Heart right ventricle (tissue), 16 donors: Measurements from ENCODE around the gene HSPA12A. TPM values are rescaled to one million over a fixed set of nuclear protein-coding genes. Genes with fewer than 3 reads are reported as not detected.
A peak's percentile ranks its signal among the peaks of the same experiment; 100 is the strongest.

Source experiments
- ATAC-seq, 8 donors: fragments of 200-7000 bp; cut with Tn5 transposase; one replicate each; pipeline ENCODE4 v1.9.1; 2020; ENCODE audit warnings: mild to moderate bottlenecking in 8 of 8, moderate library complexity in 8 of 8, moderate number of reproducible peaks in 1 of 8
- DNase-seq, 2 donors: peaks; one replicate each; pipeline ENCODE4 v3.0.0-alpha.2; 2020
- H3K27ac ChIP-seq, 10 donors: fragments of 200-600 bp; sonication (generic) in 2 of 10; one replicate each; pipeline versions ENCODE4 v1.5.0 to v1.8.0; 2020 to 2022; ENCODE audit warnings: mild to moderate bottlenecking in 3 of 10
- H3K27me3 ChIP-seq, 7 donors: fragments of 200-600 bp; one replicate each; pipeline ENCODE4 v1.8.0; 2021 to 2022; ENCODE audit warnings: mild to moderate bottlenecking in 2 of 7
- H3K36me3 ChIP-seq, 9 donors: fragments of 200-600 bp; sonication (generic) in 1 of 9; one replicate each; pipeline versions ENCODE4 v1.5.0 to v1.8.0; 2020 to 2022; ENCODE audit warnings: mild to moderate bottlenecking in 2 of 9
- H3K4me1 ChIP-seq, 9 donors: fragments of 200-600 bp; sonication (generic) in 1 of 9; one replicate each; pipeline versions ENCODE4 v1.5.0 to v1.8.0; 2020 to 2022; ENCODE audit warnings: mild to moderate bottlenecking in 4 of 9
- H3K4me3 ChIP-seq, 10 donors: fragments of 200-600 bp; sonication (generic) in 2 of 10; one replicate each; pipeline versions ENCODE4 v1.5.0 to v1.8.0; 2020 to 2022; ENCODE audit warnings: mild to moderate bottlenecking in 7 of 10, moderate library complexity in 2 of 10
- H3K9me3 ChIP-seq, 11 donors: fragments of 200-600 bp in 10 of 11; sonication (generic) in 2 of 11; one replicate each; pipeline versions ENCODE4 v1.5.0 to v1.8.0; 2013 to 2022; ENCODE audit warnings: mild to moderate bottlenecking in 2 of 11, control low read depth in 1 of 11, moderate library complexity in 1 of 11
- whole genome bisulfite sequencing, 2 donors: extraction: QIAGEN DNeasy Blood & Tissue Kit; methylation state at CpG; one replicate each; pipeline ENCODE4 v1.1.7; 2013; ENCODE audit warnings: inconsistent platforms in 1 of 2; 5-methylcytosine and 5-hydroxymethylcytosine counted together
- intact Hi-C, 10 donors: fragments of 100-400 bp; cut with DNase I; formaldehyde crosslinking; loops; one replicate each; pipeline versions ENCODE4 v1.11.1 to v1.14.2; 2022
- polyA plus RNA-seq, 2 donors: library from polyadenylated mRNA; stranded (reverse); fragments of 200-250 nt; gene quantifications; one replicate each; pipeline ENCODE4 v1.2.3, GENCODE V29; 2013
- total RNA-seq, 10 donors: library from RNA; stranded (reverse); fragmentation: NEBNext Ultra II Directional in 3 of 10; extraction: Animal tissue kit (Norgen Biotek cat#: 25700) in 3 of 10; gene quantifications; one replicate each; pipeline versions ENCODE4 v1.2.1 to v1.2.4, GENCODE V29; 2021 to 2023
- TF ChIP-seq, protein P1 (sequence below), 9 donors: fragments of 200-600 bp; sonication (generic) in 2 of 9; IDR thresholded peaks; one replicate each; pipeline versions ENCODE4 v1.5.0 to v1.8.0; 2021 to 2022; ENCODE audit warnings: antibody characterized with exemption in 9 of 9, mild to moderate bottlenecking in 5 of 9, moderate library complexity in 1 of 9
- donor health status: Arrhythmogenic right ventricular cardiomyopathy.
- donor health status: ischemic (EF 13 %, LVEDD 7.1; RV severe dilation, severe dysfunction).
- donor health status: healthy with polysubstance abuse.
- donor health status: DM: no; HTN: yes; CAD: no.
- donor health status: DM: no; HTN: no; CAD: no.
- donor health status: ischemic (EF 25% LVEDD 6.9; RV normal size, moderate dysfunction).
- donor health status: ischemic (EF 25% LVEDD 5.7; RV mildly dilated, moderate dysfunction).
- donor health status: healthy.
- donor health status: DM: yes; HTN: yes; CAD: no.
- donor health status: Ischemic cardiomyopathy.
- donor health status: ischemic (EF 35%, LVEDD 5.7; RV mildly dilated, moderate dysfunction).
- donor health status: nonischemic (EF 11% LVEDD 7.7; RV severe dilation, severe dysfunction).
- donor health status: DM: yes; HTN: yes; CAD: no.
- donor health status: PGD.
- donor health status: ischemic (EF 29% LVEDD 5.4; RV normal size, mild dysfunction).
- donor health status: nonischemic (EF 23%, LVEDD 6.1; RV moderate dilation, normal function).

HSPA12A gene
- total and polyA plus RNA-seq, 12 donors: 5.1 to 18.1 (median 10.2) TPM

DNA sequence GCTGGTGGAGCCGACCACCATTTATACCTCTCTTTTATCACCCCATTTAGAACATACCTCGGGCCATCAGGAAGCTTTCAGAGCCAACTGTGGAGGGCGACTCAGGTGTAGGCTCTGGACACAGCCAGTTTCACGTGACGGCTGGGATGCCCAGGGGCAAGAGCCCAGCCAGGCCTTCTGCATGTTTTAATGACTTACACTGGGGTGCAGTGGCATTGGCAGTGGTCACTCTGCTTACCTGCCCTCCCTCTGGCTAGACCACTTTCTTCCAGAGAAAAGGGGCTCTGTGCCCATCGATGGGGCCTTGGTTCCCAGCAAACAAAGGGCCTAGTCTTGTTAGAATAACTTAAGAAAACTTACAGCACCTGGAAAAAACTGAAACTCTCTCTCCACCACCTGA, 71.7 kb downstream of the HSPA12A start:
- intact Hi-C loops: loop anchor here in 2 of 10 donors (10.0 kb wide), 1 partner anchor 504 kb away; no protein-coding TSS in a partner anchor
- DNase-seq (no peak), ATAC-seq (no peak)
- Histone ChIP-seq H3K4me1 (no peaks in the 10 kb centered on the region), H3K27me3 (peaks cover 0 to 29% (median 18%) of the 10 kb centered on the region in 7 donors), H3K36me3 (peaks cover 0 to 30% (median 0%) of the 10 kb centered on the region in 9 donors), H3K4me3 (no peak overlapping the region), H3K9me3 (peaks cover 0 to 7% (median 0%) of the 10 kb centered on the region in 11 donors), H3K27ac (no peak overlapping the region)
- TF ChIP-seq, protein P1, sequence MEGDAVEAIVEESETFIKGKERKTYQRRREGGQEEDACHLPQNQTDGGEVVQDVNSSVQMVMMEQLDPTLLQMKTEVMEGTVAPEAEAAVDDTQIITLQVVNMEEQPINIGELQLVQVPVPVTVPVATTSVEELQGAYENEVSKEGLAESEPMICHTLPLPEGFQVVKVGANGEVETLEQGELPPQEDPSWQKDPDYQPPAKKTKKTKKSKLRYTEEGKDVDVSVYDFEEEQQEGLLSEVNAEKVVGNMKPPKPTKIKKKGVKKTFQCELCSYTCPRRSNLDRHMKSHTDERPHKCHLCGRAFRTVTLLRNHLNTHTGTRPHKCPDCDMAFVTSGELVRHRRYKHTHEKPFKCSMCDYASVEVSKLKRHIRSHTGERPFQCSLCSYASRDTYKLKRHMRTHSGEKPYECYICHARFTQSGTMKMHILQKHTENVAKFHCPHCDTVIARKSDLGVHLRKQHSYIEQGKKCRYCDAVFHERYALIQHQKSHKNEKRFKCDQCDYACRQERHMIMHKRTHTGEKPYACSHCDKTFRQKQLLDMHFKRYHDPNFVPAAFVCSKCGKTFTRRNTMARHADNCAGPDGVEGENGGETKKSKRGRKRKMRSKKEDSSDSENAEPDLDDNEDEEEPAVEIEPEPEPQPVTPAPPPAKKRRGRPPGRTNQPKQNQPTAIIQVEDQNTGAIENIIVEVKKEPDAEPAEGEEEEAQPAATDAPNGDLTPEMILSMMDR (IDR thresholded peaks at IDR 0.05): no peak
- WGBS, 2 donors: 90 to 92% methylated on average over 6 of the region's 6 CpGs

DNA sequence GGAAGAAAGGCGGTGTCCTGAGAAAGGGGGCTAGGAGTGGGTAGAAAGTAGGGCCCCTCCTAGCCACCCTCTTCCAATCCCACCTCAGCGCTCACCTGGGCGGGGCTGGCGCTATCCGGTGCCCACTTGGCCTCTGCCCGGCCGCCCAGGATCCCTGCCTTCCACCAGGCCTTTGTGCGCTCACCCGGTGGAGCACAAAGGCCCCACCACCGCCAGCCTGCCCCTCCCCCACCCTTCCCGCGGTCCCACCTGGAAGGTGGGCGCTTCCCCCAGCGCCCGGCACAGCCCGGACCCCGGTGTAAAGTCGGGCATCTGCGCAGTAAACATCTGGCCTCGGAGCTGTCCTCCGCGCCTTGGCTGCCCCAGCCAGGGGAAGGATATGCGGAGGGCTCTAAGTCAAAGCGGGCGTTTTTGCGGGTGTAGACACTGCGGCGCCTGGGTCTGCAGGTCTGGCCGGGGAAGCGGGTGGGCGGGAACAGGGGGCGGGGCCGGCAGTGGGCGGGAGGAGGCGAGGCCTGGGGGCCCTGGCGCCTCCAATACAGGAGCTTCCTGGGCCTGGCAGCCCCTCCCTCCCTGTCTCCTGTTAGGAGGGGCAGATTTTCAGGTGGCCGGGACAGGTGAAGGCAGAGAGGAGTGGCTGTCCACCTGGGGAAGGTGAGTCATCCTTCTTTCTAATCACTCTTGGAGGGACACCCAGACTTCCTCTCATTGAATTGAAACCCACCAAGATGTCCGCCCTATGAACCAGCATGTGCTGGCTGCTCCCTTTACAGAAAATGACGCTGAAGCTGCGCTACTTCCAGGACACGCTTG, 72.3 kb downstream of the HSPA12A start:
- Histone ChIP-seq H3K27me3 (peaks cover 0 to 29% (median 18%) of the 10 kb centered on the region in 7 donors), H3K9me3 (peaks cover 0 to 7% (median 0%) of the 10 kb centered on the region in 11 donors), H3K4me1 (no peaks in the 10 kb centered on the region), H3K36me3 (peaks cover 0 to 28% (median 0%) of the 10 kb centered on the region in 9 donors), H3K4me3 (peak overlapping the region in 6 of 10 donors; percentile 5 to 18 (median 12)), H3K27ac (no peak overlapping the region)
- TF ChIP-seq, protein P1 (IDR thresholded peaks at IDR 0.05): no peak
- intact Hi-C loops: loop anchor here in 2 of 10 donors (10.0 kb wide), 1 partner anchor 505 kb away; no protein-coding TSS in a partner anchor
- ATAC-seq (peak in 3 of 8 donors; percentile 11 to 53 (median 21)), DNase-seq (no peak)
- WGBS, 2 donors: 15 to 18% methylated on average over 39 to 41 of the region's 41 CpGs

- Histone ChIP-seq H3K4me1 (no peaks in the 10 kb centered on the region), H3K27ac (no peak overlapping the region), H3K36me3 (peaks cover 0 to 23% (median 0%) of the 10 kb centered on the region in 9 donors), H3K27me3 (peaks cover 0 to 29% (median 18%) of the 10 kb centered on the region in 7 donors), H3K4me3 (no peak overlapping the region), H3K9me3 (peaks cover 0 to 7% (median 0%) of the 10 kb centered on the region in 11 donors)
- intact Hi-C loops: no loop called here
- no peak for DNase-seq
- WGBS, 2 donors: 92 to 94% methylated on average over 5 of the region's 5 CpGs
- TF ChIP-seq, protein P1 (IDR thresholded peaks at IDR 0.05): no peak
- no peak for ATAC-seq
Measured at GRCh38 chr10:116669080-116669479, 73.3 kb downstream of the HSPA12A start.

DNA sequence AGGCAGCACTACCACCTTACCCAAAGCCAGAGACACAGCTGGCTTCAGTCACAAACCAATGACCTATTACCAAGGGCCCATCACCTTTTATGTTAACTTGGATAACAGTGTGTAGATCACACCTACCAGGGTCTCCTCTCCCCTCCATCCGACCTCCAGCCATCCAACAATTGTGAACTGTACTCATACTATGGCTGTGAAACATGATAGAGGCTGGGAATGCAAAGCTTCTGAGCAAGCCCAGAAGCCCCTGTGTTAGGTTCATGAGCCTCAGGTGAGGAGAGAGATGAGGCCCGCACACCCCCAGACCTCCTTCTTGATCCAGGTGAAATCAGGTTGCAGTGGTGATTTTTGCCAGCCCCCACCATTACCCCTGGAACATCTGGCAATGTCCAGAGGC, 73.9 kb downstream of the HSPA12A start:
- 93 to 95% methylated on average over 2 of the region's 2 CpGs for WGBS, 2 donors
- intact Hi-C loops: no loop called here
- DNase-seq (no peak), ATAC-seq (no peak)
- no peaks in the 10 kb centered on the region for H3K4me1 ChIP-seq
- peaks cover 0 to 29% (median 18%) of the 10 kb centered on the region in 7 donors for H3K27me3 ChIP-seq
- TF ChIP-seq, protein P1 (IDR thresholded peaks at IDR 0.05): no peak
- no peak overlapping the region for H3K27ac ChIP-seq
- H3K9me3 ChIP-seq: peaks cover 0 to 7% (median 0%) of the 10 kb centered on the region in 11 donors
- H3K36me3 ChIP-seq: peaks cover 0 to 17% (median 0%) of the 10 kb centered on the region in 9 donors
- no peak overlapping the region for H3K4me3 ChIP-seq
